ENCODE measurements around the gene HELQ.
"Not testable (repeated sequence)": the region's sequence is repeated elsewhere in the genome, so short reads cannot be mapped to it uniquely, and the experiment has no call there.

HELQ gene

GRCh38 chr4:83455281-83456183 lies at the start of gene HELQ, which contains the start of gene MRPS18C:
Gene HELQ (minus strand): TSS chr4:83455823. CDS start chr4:83455693, 130 bp downstream.
Gene MRPS18C (plus strand): TSS chr4:83456058. CDS start chr4:83456078, 20 bp downstream.
- peak; percentile 100 for DNase-seq (ENCODE audit: low spot score)

- no peak for DNase-seq (ENCODE audit: low spot score)
Observed at GRCh38 chr4:83504996-83505395, 49.4 kb upstream of the HELQ start.

GRCh38 chr4:83504503-83504902 lies 48.9 kb upstream of the HELQ start:
- no peak for DNase-seq (ENCODE audit: low spot score)

- DNase-seq (ENCODE audit: low spot score): no peak
Observed at GRCh38 chr4:83503974-83504373, 48.4 kb upstream of the HELQ start.

GRCh38 chr4:83501671-83502070 lies 46.0 kb upstream of the HELQ start:
- DNase-seq (ENCODE audit: low spot score): not testable (repeated sequence)

- DNase-seq (ENCODE audit: low spot score): no peak
Observed at GRCh38 chr4:83498187-83498586, 42.6 kb upstream of the HELQ start.

- DNase-seq (ENCODE audit: low spot score): not testable (repeated sequence)
Observed at GRCh38 chr4:83496085-83496917, 40.7 kb upstream of the HELQ start.

- peak; percentile 70 for DNase-seq (ENCODE audit: low spot score)
Observed at GRCh38 chr4:83490876-83491450, 35.3 kb upstream of the HELQ start.

GRCh38 chr4:83489711-83490326 lies 34.2 kb upstream of the HELQ start:
- no peak for DNase-seq (ENCODE audit: low spot score)

- DNase-seq (ENCODE audit: low spot score): no peak
Observed at GRCh38 chr4:83486457-83487129, 31.0 kb upstream of the HELQ start.

GRCh38 chr4:83484500-83485461 lies 29.2 kb upstream of the HELQ start, which contains the start of gene ABRAXAS1:
Gene ABRAXAS1 (minus strand): TSS chr4:83485100. CDS start chr4:83485072, 28 bp downstream.
- peak; percentile 97 for DNase-seq (ENCODE audit: low spot score)

GRCh38 chr4:83473966-83474365 lies 18.3 kb upstream of the HELQ start:
- no peak for DNase-seq (ENCODE audit: low spot score)

- no peak for DNase-seq (ENCODE audit: low spot score)
Observed at GRCh38 chr4:83473423-83473822, 17.8 kb upstream of the HELQ start.

GRCh38 chr4:83456184-83456501 lies 520 bp upstream of the HELQ start:
- no peak for DNase-seq (ENCODE audit: low spot score)

- no peak for DNase-seq (ENCODE audit: low spot score)
Observed at GRCh38 chr4:83454686-83455085, 937 bp downstream of the HELQ start.

- no peak for DNase-seq (ENCODE audit: low spot score)
Observed at GRCh38 chr4:83449009-83449408, 6.6 kb downstream of the HELQ start.

GRCh38 chr4:83440899-83441298 lies 14.7 kb downstream of the HELQ start:
- DNase-seq (ENCODE audit: low spot score): no peak

GRCh38 chr4:83440148-83440814 lies 15.3 kb downstream of the HELQ start:
- no peak for DNase-seq (ENCODE audit: low spot score)

GRCh38 chr4:83438719-83439118 lies 16.9 kb downstream of the HELQ start:
- DNase-seq (ENCODE audit: low spot score): no peak

GRCh38 chr4:83436680-83437079 lies 18.9 kb downstream of the HELQ start:
- no peak for DNase-seq (ENCODE audit: low spot score)

Measured in COLO829 (cell line).